Loucy (cell line): Measurements from ENCODE around the gene MAPKAP1.

Experiments used
- H2AFZ ChIP-seq: fragments of 200-600 bp; sonication (generic); 2 replicates; pipeline ENCODE4 v1.6.0; 2016; ENCODE audit warnings: antibody characterized with exemption, mild to moderate bottlenecking, low read length, moderate library complexity
- H3F3A ChIP-seq: fragments of 200-600 bp; 2 replicates; pipeline ENCODE4 v1.6.0; 2016; ENCODE audit warnings: antibody characterized with exemption, low read depth, mild to moderate bottlenecking
- H3K27me3 ChIP-seq: fragments of 200-600 bp; sonication (generic); 2 replicates; pipeline ENCODE4 v1.6.1; 2014; ENCODE audit warnings: low read length, mild to moderate bottlenecking; ENCODE audit not compliant: insufficient read depth, poor library complexity, severe bottlenecking
- H3K36me3 ChIP-seq: fragments of 200-600 bp; sonication (generic); 2 replicates; pipeline ENCODE4 v1.6.1; 2016; ENCODE audit warnings: low read length; ENCODE audit not compliant: insufficient read depth
- H3K4me1 ChIP-seq: fragments of 200-600 bp; sonication (generic); 2 replicates; pipeline ENCODE4 v1.5.1; 2014; ENCODE audit warnings: low read length, mild to moderate bottlenecking; ENCODE audit not compliant: insufficient read depth, poor library complexity, severe bottlenecking
- H3K4me2 ChIP-seq: fragments of 200-600 bp; sonication (generic); 2 replicates; pipeline ENCODE4 v1.6.0; 2014; ENCODE audit warnings: antibody characterized with exemption, low read length, low read depth, mild to moderate bottlenecking; ENCODE audit not compliant: poor library complexity, severe bottlenecking
- H3K4me3 ChIP-seq: fragments of 200-600 bp; sonication (generic); 2 replicates; pipeline ENCODE4 v1.5.1; 2014; ENCODE audit warnings: low read length, mild to moderate bottlenecking, mixed read lengths; ENCODE audit not compliant: poor library complexity, severe bottlenecking
- H3K79me2 ChIP-seq: fragments of 200-600 bp; sonication (generic); 2 replicates; pipeline ENCODE4 v1.6.1; 2014; ENCODE audit warnings: low read length; ENCODE audit not compliant: insufficient read depth
- H3K9ac ChIP-seq: fragments of 200-600 bp; sonication (generic); 2 replicates; pipeline ENCODE4 v1.6.0; 2014; ENCODE audit warnings: mild to moderate bottlenecking, low read depth, low read length, moderate library complexity; ENCODE audit not compliant: poor library complexity, severe bottlenecking
- H3K9me2 ChIP-seq: fragments of 200-600 bp; sonication (generic); replicated peaks from 2 replicates; pipeline ENCODE4 v1.6.1; 2016; ENCODE audit warnings: low read depth, low read length, mixed read lengths
- H3K9me3 ChIP-seq: fragments of 200-600 bp; sonication (generic); 2 replicates; pipeline ENCODE4 v1.6.1; 2014; ENCODE audit warnings: mild to moderate bottlenecking, antibody characterized with exemption, low read length, low read depth; ENCODE audit not compliant: insufficient read depth
- H4K20me1 ChIP-seq: fragments of 200-600 bp; sonication (generic); 2 replicates; pipeline ENCODE4 v1.6.0; 2014; ENCODE audit warnings: antibody characterized with exemption, low read length, mild to moderate bottlenecking; ENCODE audit not compliant: insufficient read depth, poor library complexity, severe bottlenecking
- EZH2phosphoT487 ChIP-seq: fragments of 200-600 bp; IDR thresholded peaks from 2 replicates; pipeline ENCODE4 v1.6.1; 2018; ENCODE audit warnings: antibody characterized with exemption, mild to moderate bottlenecking, moderate library complexity, borderline replicate concordance
- TF ChIP-seq, protein P1 (sequence below): fragments of 200-600 bp; sonication (generic); conservative IDR thresholded peaks from 2 replicates; pipeline ENCODE4 v1.5.1; 2014; ENCODE audit warnings: mild to moderate bottlenecking, antibody characterized with exemption, low read length

Gene MAPKAP1

DNA sequence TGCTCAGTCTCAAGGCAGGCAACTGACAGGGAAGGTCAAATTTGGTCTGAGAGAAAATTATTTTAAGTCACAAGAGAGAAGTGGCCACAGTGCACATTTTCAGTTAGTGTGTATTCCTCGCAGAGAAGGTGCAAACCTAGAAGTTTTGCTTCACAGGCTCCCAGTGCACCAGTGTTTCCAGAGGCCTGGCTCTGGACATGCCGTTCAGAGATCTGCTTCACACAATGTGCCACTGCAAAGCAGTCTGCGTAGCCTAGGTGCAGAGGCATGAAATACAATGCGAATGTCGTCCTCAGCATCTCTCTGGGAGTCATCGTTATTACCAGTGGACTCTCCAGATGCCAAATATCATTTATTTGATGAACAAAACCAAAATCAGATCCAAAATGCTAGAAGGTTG is 147.8 kb downstream of the MAPKAP1 start:
- Histone ChIP-seq H3F3A (no peaks in the 10 kb centered on the region), H3K4me1 (peaks cover 6% of the 10 kb centered on the region), H3K9me3 (no peaks in the 10 kb centered on the region), H4K20me1 (no peaks in the 10 kb centered on the region), H3K4me2 (no peak overlapping the region), H3K79me2 (no peaks in the 10 kb centered on the region), H3K36me3 (peaks cover 17% of the 10 kb centered on the region; the same call in 1 of the 2 replicates), H3K4me3 (no peak overlapping the region), H3K9me2 (no peaks in the 10 kb centered on the region), H2AFZ (no peak overlapping the region), H3K27me3 (no peaks in the 10 kb centered on the region), H3K9ac (no peak overlapping the region)
- TF ChIP-seq, protein P1, sequence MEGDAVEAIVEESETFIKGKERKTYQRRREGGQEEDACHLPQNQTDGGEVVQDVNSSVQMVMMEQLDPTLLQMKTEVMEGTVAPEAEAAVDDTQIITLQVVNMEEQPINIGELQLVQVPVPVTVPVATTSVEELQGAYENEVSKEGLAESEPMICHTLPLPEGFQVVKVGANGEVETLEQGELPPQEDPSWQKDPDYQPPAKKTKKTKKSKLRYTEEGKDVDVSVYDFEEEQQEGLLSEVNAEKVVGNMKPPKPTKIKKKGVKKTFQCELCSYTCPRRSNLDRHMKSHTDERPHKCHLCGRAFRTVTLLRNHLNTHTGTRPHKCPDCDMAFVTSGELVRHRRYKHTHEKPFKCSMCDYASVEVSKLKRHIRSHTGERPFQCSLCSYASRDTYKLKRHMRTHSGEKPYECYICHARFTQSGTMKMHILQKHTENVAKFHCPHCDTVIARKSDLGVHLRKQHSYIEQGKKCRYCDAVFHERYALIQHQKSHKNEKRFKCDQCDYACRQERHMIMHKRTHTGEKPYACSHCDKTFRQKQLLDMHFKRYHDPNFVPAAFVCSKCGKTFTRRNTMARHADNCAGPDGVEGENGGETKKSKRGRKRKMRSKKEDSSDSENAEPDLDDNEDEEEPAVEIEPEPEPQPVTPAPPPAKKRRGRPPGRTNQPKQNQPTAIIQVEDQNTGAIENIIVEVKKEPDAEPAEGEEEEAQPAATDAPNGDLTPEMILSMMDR, result no peak
- no peak for TF ChIP-seq EZH2phosphoT487

DNA sequence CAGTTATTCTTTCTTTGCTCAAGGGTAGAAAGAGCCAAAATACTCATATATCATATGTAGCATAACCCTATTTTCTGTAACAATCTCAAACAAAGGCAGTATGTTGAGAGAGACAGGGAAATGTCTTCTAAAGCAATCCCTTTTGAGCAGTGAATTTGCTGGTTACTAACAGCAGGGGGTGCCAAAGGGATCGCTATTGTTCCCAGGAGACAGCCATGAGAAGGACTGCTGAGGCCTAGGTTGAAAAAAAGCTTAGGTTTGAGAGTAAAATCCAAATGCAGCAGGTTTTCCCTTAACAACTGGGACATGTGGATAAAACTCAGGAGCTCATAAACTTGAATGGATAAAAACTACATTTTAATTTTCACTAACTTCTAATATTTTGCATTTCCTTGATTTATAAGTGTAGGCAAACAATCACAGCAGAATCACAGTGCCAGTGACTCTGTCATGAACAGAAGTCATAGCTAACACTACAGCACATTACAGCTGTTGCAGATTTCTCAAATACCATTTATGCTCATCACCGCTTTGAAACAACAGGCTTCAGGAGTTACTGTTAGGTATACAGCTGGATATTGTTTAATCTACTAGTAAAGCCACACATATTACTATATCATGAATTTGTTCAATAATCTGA is 148.4 kb downstream of the MAPKAP1 start:
- Histone ChIP-seq H3K4me1 (peaks cover 6% of the 10 kb centered on the region), H4K20me1 (no peaks in the 10 kb centered on the region), H2AFZ (no peak overlapping the region), H3K27me3 (no peaks in the 10 kb centered on the region), H3K4me3 (no peak overlapping the region), H3K36me3 (peaks cover 17% of the 10 kb centered on the region; the same call in 1 of the 2 replicates), H3K9me2 (no peaks in the 10 kb centered on the region), H3F3A (no peaks in the 10 kb centered on the region), H3K4me2 (no peak overlapping the region), H3K9ac (no peak overlapping the region), H3K79me2 (no peaks in the 10 kb centered on the region), H3K9me3 (no peaks in the 10 kb centered on the region)
- TF ChIP-seq EZH2phosphoT487, result no peak
- TF ChIP-seq, protein P1, result peak; percentile 87

DNA sequence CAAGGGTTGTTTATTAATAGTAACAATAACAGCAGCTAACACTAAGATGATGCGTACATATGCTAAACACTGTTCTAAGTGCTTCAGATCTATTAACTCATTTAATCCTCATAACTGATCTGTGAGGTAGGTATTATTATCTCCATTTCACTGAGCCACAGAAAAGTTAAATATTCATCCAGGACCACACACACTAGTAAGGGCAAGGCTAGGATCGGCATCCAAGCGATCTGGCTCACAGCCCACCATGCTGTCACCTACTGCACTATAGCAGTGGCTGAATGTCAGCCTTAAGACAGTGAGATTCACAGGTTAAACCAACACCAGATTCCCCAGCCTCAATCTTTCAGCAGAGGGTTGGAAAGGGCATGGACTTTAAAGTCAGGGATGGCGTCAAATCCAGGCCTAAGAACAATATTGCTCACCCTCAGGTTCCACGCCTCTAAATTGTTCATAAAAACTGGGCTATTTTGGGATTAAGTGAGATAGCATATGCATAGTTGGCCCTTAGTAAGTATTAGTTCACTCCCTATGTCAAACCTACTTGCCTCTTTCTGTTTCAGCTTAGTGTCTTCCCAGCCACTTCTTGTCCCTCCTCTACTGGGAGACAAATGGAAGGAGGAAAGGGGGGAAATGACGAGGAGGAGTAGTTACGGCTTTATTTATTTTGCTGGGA is 150.8 kb downstream of the MAPKAP1 start:
- no peak overlapping the region for H3K4me3 ChIP-seq
- H3K9me3 ChIP-seq, result no peaks in the 10 kb centered on the region
- H3K9me2 ChIP-seq, result no peaks in the 10 kb centered on the region
- H3K4me2 ChIP-seq, result no peak overlapping the region
- H3F3A ChIP-seq, result no peaks in the 10 kb centered on the region
- H3K79me2 ChIP-seq, result no peaks in the 10 kb centered on the region
- H3K9ac ChIP-seq, result no peak overlapping the region
- peaks cover 17% of the 10 kb centered on the region; the same call in 1 of the 2 replicates for H3K36me3 ChIP-seq
- H2AFZ ChIP-seq, result no peak overlapping the region
- no peaks in the 10 kb centered on the region for H3K27me3 ChIP-seq
- H3K4me1 ChIP-seq, result no peaks in the 10 kb centered on the region
- TF ChIP-seq, protein P1, result no peak
- TF ChIP-seq EZH2phosphoT487, result no peak
- H4K20me1 ChIP-seq, result no peaks in the 10 kb centered on the region
